GM21447 (cell line): ENCODE measurements around the gene CADPS.

Source experiments
- ATAC-seq: cut with Tn5 transposase; IDR thresholded peaks from one replicate; pipeline ENCODE4 v1.9.1; 2021; ENCODE audit not compliant: unreplicated experiment

The CADPS gene

DNA sequence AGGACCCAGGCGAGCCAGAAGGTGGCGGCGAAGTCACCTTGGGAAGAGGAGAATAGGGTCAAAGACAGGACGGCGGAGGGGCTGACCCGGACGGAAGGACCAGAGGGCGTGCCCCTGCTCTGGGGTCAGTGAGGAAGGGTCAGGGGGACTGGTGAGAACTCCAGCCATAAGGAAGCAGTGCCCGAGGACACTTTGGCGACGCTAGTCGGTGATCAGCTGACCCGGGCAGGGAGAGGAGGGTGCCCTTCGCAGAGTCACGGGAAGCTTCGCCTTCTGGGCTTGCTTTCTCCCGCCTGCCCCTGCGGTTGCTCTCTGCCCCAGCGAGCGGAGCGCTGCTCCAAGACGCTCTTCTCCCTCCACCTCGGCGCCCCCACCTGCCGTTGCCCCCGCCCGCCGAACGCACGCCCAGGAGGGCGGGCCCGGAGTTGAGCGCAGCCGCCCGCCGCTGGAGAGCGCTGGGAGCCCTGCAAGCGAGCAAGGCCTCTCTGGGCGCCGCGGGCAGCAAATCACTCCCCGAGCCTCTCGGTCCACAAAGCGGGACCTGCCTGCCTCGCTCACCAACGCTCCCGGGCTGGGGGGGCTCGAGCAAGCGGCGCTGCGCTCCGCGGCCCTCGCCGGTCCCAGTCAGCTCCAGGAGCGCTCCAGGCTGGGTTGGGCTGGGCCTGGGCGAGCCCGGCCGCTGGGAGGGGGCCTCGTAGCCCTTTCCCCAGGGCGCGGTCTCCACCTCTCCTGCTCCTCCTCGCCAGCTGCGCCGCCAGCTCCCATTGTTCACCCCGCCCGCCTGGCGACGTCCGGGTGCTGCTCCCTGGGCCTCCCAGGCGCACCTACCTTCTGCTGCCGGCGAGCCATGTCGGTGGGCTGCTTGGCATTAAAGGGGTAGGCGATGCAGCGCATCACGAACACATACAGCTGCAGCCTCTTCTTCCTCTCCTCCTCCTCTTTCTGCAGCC is 1.2 kb downstream of the CADPS start:
- no peak for ATAC-seq

DNA sequence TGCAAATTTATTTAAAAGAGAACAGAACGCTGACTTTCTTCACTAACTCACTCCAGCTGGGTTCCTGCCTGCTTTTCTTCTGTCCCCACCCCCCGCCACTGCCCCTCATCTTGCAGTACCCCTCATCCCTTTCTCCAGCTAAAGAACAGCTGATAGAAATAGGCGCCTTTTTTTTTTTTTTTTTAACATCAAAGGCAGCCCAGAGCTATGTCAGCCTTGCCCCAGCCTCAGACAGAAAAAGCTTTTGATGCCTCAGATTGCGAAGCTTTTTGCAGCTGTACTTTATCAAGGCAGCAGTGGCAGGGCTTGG is 1.8 kb downstream of the CADPS start:
- ATAC-seq, result no peak

GRCh38 chr3:62872318-62872717 is 2.9 kb downstream of the CADPS start:
- no peak for ATAC-seq

DNA sequence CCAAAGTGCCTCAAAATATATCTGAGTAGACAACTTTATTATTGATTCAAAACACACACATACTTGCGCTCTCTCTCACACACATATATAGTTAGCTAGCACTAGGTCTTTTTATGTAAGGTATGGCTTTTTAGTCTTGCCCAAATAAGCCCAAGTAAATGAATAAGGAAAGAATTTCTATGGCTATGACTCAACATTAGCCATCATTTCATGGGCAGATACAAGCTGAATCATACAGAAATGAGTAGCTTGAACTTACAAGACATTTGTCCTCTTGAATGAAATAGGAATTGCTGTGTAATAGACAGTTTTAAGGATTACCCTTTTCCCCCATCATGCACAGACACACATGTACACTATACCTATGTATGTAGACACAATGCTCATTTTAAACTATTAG is 4.9 kb downstream of the CADPS start:
- no peak for ATAC-seq

GRCh38 chr3:62863648-62864047 is 11.6 kb downstream of the CADPS start:
- no peak for ATAC-seq

DNA sequence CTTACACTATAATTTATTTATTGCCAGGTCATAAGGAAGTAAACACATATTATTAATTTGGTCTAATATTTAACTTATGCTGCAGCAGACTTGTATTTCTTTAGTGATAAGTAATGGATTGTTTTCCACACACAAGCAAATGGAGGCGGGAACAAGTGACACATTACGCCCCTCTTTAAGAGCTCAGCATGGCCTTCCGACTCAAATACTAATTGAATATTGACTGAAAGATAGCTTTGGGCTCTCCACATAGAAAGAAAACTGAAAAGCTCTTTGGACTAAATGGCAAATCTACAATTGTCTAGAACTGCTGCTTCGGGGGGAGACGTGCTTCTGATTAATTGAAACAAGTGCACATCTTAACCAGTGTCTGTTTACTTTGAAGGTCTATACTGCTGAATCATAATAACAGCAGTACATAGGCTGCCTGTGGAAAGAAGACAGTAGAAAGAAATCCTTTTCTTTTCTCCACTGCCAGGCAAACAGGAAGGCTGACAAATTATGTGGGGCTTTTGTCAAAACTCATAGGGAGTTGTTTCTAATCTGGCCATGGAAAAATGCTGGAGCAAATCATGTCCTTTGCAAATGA is 15.9 kb downstream of the CADPS start:
- ATAC-seq, result no peak

DNA sequence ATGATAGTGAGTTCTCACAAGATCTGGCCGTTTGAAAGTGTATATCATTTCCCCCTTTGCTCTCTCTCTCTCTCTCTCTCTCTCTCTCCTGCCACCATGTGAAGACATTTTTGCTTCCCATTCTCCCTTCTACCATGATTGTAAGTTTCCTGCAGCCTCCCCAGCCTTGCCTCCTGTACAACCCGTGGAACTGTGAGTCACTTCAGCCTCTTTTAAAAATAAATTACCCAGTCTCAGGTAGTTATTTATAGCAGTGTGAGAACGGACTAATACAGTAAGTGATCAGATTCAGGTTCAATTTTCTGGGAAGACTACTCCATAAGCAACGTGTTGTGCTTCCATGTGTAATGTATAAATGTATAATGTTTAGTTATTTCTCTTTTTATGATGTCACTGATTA is 29.2 kb downstream of the CADPS start:
- no peak for ATAC-seq

GRCh38 chr3:62843508-62843907 is 31.7 kb downstream of the CADPS start:
- no peak for ATAC-seq

DNA sequence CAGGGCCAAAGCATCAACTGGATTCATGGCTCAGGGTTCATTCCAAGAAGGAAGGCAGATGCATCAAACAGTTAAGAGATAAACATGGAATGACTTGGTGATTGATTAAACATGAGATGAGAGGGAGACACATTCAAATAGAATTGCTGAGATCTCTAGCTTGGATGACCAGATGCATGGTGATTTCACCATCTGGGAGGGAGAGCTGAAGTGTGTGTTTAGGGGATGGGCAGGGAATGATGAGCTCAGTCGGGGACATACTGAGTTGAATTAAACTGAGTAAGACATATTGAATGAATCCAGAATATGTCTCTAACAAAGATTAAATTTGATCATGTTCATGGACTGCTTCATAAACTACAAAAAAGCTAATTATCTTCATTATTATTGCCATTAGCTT is 35.5 kb downstream of the CADPS start:
- no peak for ATAC-seq

- ATAC-seq, result no peak
Observed at GRCh38 chr3:62837145-62837787, 38.0 kb downstream of the CADPS start.

DNA sequence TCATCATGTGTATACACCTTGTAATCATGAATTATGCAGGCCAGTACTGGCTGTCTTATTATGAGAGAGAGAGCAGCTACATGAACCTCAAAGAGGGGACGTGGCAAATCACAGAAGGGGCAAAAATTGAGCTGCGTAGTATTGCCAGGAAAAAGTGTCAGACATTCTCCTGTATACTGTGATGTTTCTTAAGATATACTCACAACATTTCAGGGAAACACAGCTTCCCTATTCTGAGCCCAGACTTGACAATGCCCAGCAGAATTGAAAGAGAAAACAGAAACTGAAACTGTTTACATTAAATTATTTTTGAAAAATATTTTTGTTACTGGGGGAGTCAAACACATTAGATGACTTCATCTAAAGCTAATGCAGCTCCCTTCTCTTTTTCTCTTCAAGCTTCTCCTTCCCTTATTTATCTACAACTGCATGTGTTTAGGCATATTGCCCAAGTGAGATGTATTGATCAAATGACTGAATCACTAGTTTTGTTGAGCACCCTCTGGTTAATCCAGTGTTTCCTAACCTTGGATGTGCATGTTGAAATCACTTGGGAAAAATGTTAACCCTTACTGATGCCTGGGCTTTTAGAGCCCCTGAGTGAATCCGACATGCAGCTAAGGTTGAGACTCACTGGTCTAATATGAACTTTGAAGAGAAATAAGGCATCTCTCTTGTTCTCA is 39.5 kb downstream of the CADPS start:
- peak; percentile 74 for ATAC-seq

DNA sequence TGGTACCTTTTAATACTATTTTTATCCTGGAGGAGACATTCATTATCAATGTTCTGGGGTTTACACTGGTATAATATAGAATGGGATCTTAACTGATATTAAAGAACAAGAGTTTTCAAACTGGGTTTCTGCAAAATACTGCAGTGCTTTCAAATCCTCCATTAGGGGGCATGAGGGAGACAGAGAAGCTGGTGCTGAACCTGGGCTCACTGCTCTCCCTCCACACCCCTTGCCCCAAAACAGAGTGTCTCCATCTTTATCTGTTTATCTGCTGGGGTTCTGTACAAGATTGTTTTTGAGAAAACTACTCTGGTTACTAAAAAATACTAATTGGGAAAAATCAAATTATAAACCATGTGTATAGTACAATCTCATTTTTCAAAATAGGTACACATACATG is 41.7 kb downstream of the CADPS start:
- ATAC-seq, result no peak

DNA sequence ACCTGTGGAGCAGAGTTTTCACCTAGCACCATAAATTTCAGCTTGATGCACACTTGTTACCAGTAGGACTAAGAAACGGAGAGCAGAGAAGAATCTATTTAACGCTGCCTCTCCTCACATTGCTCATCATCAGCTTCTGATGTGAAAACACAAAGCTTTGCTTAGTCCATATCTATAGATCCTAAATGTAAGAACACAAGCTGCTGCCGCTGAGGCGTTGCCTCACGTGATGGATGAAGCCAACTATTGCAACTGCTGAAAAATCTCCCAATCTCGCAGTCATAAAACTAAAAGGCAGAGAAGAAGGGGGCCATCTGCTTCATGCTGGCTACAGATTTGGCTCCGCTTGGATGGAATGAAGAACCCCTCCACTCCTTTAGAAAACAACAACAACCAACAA is 42.7 kb downstream of the CADPS start:
- ATAC-seq, result no peak

- ATAC-seq, result no peak
Observed at GRCh38 chr3:62830727-62831322, 44.4 kb downstream of the CADPS start.

DNA sequence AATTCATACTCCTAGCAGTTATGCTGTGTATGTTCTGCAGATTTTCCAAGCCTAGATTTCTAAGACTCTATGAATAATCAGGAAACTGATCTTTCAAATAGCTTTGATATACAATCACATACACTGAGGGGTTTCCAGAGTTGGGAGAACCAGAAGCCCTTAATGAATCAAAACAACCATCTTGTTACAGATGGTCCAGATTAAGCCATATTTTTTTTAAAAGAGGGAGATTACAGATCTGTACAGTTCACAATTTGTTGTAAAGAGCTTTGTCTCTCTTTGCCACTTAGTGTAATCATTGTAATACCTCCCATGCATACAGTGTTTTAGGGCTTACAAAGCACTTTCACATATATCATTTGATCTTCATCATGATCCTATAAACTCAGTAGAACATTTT is 47.7 kb downstream of the CADPS start:
- ATAC-seq, result no peak

DNA sequence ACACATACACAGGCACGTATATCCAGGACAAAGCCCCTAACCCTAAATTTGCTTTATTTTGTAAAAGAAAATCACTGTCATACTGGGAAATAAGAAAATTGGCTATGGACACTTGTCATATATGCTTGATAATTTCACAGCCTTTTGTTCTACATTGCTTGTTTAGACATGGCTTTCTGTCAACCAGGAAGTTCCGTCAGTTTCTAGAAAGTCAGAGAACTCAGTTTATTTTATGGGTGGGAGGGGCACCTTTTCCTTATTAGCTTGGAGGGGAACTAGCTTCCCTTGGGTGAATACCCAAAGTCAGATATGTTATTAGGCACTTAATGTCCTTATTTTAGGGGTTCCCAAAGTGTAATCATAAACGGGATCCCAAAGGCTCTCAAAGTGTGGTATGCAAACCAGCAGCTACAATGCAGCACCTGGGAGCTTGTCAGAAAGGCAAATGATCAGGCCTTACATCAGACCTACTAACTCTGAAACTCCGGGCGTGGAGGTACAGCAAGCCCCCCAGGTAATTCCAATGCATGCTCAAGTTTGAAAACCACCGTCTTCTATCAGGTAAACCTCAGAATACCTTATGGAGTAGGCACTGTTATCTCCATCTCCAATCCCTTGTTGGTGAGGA is 50.1 kb downstream of the CADPS start:
- ATAC-seq, result no peak

- no peak for ATAC-seq
Observed at GRCh38 chr3:62823461-62824050, 51.7 kb downstream of the CADPS start.

- no peak for ATAC-seq
Observed at GRCh38 chr3:62822905-62823304, 52.3 kb downstream of the CADPS start.

DNA sequence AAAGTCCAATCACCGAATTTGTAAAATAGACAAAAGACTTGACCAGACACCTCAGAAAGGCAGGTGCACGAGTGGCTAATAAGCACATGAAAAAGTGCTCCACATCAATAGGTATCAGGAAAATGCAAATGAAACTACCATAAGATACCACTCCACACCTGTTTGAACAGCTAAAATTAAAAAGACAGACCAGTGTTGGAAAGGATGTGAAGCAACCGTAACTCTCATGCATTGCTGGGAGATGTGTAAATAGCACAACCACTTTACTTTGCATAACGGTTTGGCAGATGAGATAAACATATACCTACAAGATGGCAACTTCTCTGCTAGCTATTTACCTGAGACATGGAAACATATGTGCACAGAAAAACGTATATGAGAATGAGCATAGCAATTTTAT is 56.9 kb downstream of the CADPS start:
- ATAC-seq, result peak; percentile 93

DNA sequence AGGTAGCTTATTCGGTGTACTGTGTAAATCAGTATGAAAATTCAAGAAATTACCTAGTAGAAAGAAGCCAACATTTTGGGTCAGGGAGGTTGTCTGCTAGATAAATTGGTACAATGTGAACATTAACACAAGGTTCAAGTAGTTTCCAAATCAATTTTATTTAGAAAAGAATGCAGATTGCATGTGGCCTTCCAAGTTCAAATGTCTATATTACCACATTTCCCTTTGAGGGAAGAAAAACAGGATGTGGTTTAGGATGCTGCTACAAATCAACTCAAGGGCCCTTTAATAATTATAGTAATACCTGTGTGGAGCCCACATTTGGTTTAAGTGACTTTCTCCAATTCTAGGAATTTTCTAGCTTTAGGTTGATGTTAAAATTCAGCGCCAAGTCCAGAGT is 57.5 kb downstream of the CADPS start:
- ATAC-seq, result no peak
